HG03097 (cell line): ENCODE data around the gene LRRFIP2.
A peak's percentile ranks its signal among the peaks of the same experiment; 100 is the strongest.

Source experiments
- ATAC-seq: cut with Tn5 transposase; IDR thresholded peaks from one replicate; pipeline ENCODE4 v1.9.1; 2021; ENCODE audit not compliant: unreplicated experiment, low FRiP score

Gene LRRFIP2

GRCh38 chr3:37194533-37194932 lies 20.2 kb upstream of the LRRFIP2 start:
- no peak for ATAC-seq

- no peak for ATAC-seq
These were observed 16.3 kb upstream of the LRRFIP2 start for GRCh38 chr3:37190667-37191066.

- ATAC-seq = no peak
These were observed 14.7 kb upstream of the LRRFIP2 start for GRCh38 chr3:37189109-37189508.

GRCh38 chr3:37183976-37184375 lies 9.6 kb upstream of the LRRFIP2 start:
- no peak for ATAC-seq

- no peak for ATAC-seq
These were observed 9.0 kb upstream of the LRRFIP2 start for GRCh38 chr3:37183375-37183831.

GRCh38 chr3:37182816-37183215 lies 8.4 kb upstream of the LRRFIP2 start:
- no peak for ATAC-seq

GRCh38 chr3:37181756-37182155 lies 7.4 kb upstream of the LRRFIP2 start:
- ATAC-seq = no peak

GRCh38 chr3:37179144-37179967 lies 5.0 kb upstream of the LRRFIP2 start:
- ATAC-seq = no peak

GRCh38 chr3:37173806-37174205 lies 576 bp downstream of the LRRFIP2 start:
- ATAC-seq = no peak

- no peak for ATAC-seq
These were observed 3.2 kb downstream of the LRRFIP2 start for GRCh38 chr3:37171144-37171543.

- no peak for ATAC-seq
These were observed 3.9 kb downstream of the LRRFIP2 start for GRCh38 chr3:37170513-37170912.

- no peak for ATAC-seq
These were observed 4.3 kb downstream of the LRRFIP2 start for GRCh38 chr3:37170060-37170459.

- no peak for ATAC-seq
These were observed 5.5 kb downstream of the LRRFIP2 start for GRCh38 chr3:37168896-37169295.

- peak; percentile 44 for ATAC-seq
These were observed 10.9 kb downstream of the LRRFIP2 start for GRCh38 chr3:37163262-37164015.

GRCh38 chr3:37162501-37163245 lies 11.7 kb downstream of the LRRFIP2 start:
- ATAC-seq = peak; percentile 91

GRCh38 chr3:37161351-37161750 lies 13.0 kb downstream of the LRRFIP2 start:
- ATAC-seq = no peak

GRCh38 chr3:37155782-37156181 lies 18.6 kb downstream of the LRRFIP2 start:
- ATAC-seq = no peak

GRCh38 chr3:37154668-37155314 lies 19.6 kb downstream of the LRRFIP2 start:
- ATAC-seq = no peak

- ATAC-seq = no peak
These were observed 23.8 kb downstream of the LRRFIP2 start for GRCh38 chr3:37150621-37151020.

- no peak for ATAC-seq
These were observed 25.1 kb downstream of the LRRFIP2 start for GRCh38 chr3:37149257-37149656.

GRCh38 chr3:37148208-37148607 lies 26.2 kb downstream of the LRRFIP2 start:
- ATAC-seq = no peak
